ENCODE measurements around the gene TBC1D23.
A peak's percentile ranks its signal among the peaks of the same experiment; 100 is the strongest.
"Not testable (repeated sequence)": the region's sequence is repeated elsewhere in the genome, so short reads cannot be mapped to it uniquely, and the experiment has no call there.

The TBC1D23 gene

DNA sequence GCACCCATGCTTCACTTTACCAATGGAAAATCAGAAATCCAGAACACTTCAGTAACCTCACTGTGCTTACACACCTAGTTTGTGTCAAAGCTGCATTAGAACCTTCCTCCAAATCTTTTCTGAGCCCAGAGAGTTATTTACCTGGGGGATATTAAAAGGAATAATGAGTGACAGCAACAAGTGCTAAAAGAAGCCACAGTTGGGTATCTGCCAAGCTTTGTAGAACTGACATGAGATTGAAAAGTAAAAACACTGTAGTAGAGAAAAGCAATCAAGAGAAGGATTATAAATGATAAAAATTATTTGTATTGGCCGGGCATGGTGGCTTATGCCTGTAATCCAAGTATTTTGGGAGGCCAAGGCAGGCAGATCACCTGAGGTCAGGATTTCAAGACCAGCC, 8.8 kb upstream of the TBC1D23 start:
- ChIA-PET CTCF (interaction anchor here (0.9 kb wide), 1 partner anchor 183 kb away, joined by 3 read pairs; no protein-coding TSS in a partner anchor), POLR2A (no interaction called here)
- H3K4me3 ChIP-seq (ENCODE audit: low read depth, low read length) = no peak overlapping the region
- TF ChIP-seq, protein P1, sequence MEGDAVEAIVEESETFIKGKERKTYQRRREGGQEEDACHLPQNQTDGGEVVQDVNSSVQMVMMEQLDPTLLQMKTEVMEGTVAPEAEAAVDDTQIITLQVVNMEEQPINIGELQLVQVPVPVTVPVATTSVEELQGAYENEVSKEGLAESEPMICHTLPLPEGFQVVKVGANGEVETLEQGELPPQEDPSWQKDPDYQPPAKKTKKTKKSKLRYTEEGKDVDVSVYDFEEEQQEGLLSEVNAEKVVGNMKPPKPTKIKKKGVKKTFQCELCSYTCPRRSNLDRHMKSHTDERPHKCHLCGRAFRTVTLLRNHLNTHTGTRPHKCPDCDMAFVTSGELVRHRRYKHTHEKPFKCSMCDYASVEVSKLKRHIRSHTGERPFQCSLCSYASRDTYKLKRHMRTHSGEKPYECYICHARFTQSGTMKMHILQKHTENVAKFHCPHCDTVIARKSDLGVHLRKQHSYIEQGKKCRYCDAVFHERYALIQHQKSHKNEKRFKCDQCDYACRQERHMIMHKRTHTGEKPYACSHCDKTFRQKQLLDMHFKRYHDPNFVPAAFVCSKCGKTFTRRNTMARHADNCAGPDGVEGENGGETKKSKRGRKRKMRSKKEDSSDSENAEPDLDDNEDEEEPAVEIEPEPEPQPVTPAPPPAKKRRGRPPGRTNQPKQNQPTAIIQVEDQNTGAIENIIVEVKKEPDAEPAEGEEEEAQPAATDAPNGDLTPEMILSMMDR (IDR thresholded peaks at IDR 0.05; ENCODE audit: insufficient read depth, low read length, missing control alignments) = no peak
- DNase-seq (ENCODE audit: low read depth, low spot score) = no peak

DNA sequence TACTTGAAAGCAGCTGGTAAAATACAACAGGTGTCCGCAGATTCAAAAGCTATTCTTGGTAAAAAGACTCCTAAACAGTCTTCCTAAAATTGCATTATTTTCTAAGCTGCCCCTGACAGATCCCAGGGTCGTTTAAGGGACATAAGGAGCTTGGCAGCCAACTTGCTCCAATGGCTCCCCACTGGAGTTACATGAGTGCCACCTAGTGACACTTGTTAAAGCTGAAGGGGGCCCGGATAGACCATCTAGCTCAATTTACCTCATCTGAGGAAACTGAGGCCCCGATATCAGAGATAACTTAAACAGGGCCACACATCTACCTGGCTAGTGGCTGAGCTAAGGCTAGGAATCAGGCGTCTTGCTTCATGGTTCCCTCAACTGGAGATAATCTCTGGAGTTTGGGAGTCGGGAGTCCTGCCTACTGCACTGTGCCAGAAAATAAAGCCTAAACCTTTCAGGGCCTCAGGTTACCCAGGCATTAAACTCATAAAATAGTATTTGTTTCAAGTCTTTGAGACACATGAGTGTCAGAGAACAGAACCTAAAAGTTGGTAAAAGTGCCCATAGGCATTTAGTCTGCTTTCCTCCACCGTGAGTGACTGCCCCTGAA, 6.5 kb upstream of the TBC1D23 start:
- no peak overlapping the region for H3K4me3 ChIP-seq (ENCODE audit: low read depth, low read length)
- TF ChIP-seq, protein P1 (IDR thresholded peaks at IDR 0.05; ENCODE audit: insufficient read depth, low read length, missing control alignments) = peak; percentile 64
- ChIA-PET CTCF (interaction anchor here (0.7 to 4.0 kb wide), 46 partner anchors 9 to 446 kb away, joined by 3 to 94 read pairs (median 5); partner anchors contain the start of gene CMSS1), POLR2A (interaction anchor here (0.6 kb wide), 1 partner anchor 181 kb away, joined by 4 read pairs; no protein-coding TSS in a partner anchor)
- peak; percentile 44 for DNase-seq (ENCODE audit: low read depth, low spot score)

DNA sequence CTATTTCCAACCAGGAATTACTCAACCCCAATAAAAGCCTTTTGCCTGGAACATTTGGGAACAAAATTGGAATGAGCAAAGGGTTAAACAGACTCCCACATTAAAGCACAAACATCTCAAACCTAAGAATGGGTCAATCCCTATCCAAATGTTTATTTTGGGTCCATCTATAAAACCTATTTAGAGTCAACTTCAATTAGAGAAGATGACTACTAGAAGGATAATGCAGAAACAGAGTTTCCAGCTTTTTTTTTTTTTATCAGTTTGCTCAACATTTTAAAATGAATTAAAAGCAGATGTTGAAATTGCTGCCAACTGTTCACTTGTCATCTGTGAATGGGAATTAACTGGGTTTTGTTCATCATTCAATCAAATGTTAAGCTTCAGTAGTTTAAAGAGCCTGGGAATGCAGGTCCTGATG, 4.1 kb upstream of the TBC1D23 start:
- POLR2A ChIA-PET = interaction anchor here (0.6 to 1.1 kb wide), 3 partner anchors 117 to 311 kb away, joined by 3 read pairs; no protein-coding TSS in a partner anchor

DNA sequence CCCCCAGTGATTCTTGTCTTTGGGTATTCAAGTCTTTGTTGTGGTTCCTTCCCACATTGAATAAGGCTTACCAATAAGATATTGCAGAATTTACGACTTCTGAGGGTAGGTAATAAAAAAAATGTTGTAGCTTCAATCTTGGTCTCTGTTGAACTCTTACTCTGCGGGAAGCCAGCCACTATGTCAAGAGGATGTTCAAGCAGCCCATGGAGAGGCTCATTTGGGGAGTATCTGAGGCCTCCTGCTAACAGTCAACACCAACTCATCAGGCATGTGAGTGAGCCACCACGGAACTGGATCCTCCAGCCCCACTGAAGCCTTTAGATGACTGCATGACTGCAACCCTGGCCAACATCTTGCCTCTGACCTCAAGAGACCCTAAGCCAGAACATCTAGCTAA, 3.2 kb upstream of the TBC1D23 start:
- TF ChIP-seq, protein P1 (IDR thresholded peaks at IDR 0.05; ENCODE audit: insufficient read depth, low read length, missing control alignments) = no peak
- DNase-seq (ENCODE audit: low read depth, low spot score) = no peak
- POLR2A ChIA-PET = interaction anchor here (0.6 to 1.1 kb wide), 3 partner anchors 118 to 312 kb away, joined by 3 read pairs; no protein-coding TSS in a partner anchor
- CTCF ChIA-PET = interaction anchor here (0.7 to 4.0 kb wide), 9 partner anchors 9 to 427 kb away, joined by 4 to 94 read pairs (median 5); no protein-coding TSS in a partner anchor
- H3K4me3 ChIP-seq (ENCODE audit: low read depth, low read length) = no peak overlapping the region

More for the DNA sequence above, 4.1 kb upstream of the TBC1D23 start:
- DNase-seq (ENCODE audit: low read depth, low spot score) = no peak
- CTCF ChIA-PET = interaction anchor here (0.7 to 4.0 kb wide), 11 partner anchors 10 to 426 kb away, joined by 3 to 94 read pairs (median 5); no protein-coding TSS in a partner anchor
- TF ChIP-seq, protein P1 (IDR thresholded peaks at IDR 0.05; ENCODE audit: insufficient read depth, low read length, missing control alignments) = no peak
- H3K4me3 ChIP-seq (ENCODE audit: low read depth, low read length) = no peak overlapping the region

DNA sequence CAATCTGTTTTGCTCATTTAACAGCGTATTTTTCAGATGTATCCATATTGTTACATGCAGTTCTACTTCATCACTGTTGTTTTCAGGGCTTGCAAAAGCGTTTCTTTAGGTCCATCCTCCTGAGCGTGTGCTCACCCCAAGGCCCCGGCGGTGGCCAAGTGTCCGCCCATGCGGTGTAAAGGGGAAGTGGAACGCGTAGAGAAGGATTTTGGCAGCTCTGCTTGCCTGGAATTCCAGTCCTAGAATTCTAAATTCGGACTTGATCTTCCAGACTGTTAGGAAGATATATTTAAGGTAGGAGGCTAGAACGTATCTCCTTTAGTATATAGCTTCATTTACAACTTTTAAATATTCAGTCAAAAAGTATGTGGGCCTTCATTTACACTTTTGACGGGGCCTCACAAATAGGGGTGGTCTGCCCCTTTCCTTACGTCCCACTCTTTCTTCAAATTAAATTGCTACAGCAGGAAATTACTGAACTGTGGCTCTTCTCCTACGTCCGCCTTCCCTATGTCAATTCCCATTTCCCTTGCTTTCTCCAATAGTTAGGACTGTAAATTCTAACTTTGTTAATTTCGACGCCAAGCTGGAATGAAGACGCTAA, 609 bp upstream of the TBC1D23 start:
- ChIA-PET POLR2A (interaction anchor here (0.5 to 1.6 kb wide), 9 partner anchors 9 to 388 kb away, joined by 3 to 15 read pairs (median 3); no protein-coding TSS in a partner anchor), CTCF (interaction anchor here (0.8 to 2.1 kb wide), 8 partner anchors 16 to 452 kb away, joined by 3 to 12 read pairs (median 4); no protein-coding TSS in a partner anchor)
- TF ChIP-seq, protein P1 (IDR thresholded peaks at IDR 0.05; ENCODE audit: insufficient read depth, low read length, missing control alignments) = no peak
- H3K4me3 ChIP-seq (ENCODE audit: low read depth, low read length) = peak overlapping the region; percentile 40
- no peak for DNase-seq (ENCODE audit: low read depth, low spot score)

- TF ChIP-seq, protein P1 (IDR thresholded peaks at IDR 0.05; ENCODE audit: insufficient read depth, low read length, missing control alignments) = no peak
- DNase-seq (ENCODE audit: low read depth, low spot score) = no peak
- CTCF ChIA-PET = interaction anchor here (1.0 to 1.7 kb wide), 4 partner anchors 193 to 454 kb away, joined by 3 to 7 read pairs (median 4); no protein-coding TSS in a partner anchor
- POLR2A ChIA-PET = interaction anchor here (1.6 kb wide), 1 partner anchor 8 kb away, joined by 15 read pairs; no protein-coding TSS in a partner anchor
- H3K4me3 ChIP-seq (ENCODE audit: low read depth, low read length) = peak overlapping the region; percentile 97
Measured at GRCh38 chr3:100261485-100261903, 702 bp downstream of the TBC1D23 start.

DNA sequence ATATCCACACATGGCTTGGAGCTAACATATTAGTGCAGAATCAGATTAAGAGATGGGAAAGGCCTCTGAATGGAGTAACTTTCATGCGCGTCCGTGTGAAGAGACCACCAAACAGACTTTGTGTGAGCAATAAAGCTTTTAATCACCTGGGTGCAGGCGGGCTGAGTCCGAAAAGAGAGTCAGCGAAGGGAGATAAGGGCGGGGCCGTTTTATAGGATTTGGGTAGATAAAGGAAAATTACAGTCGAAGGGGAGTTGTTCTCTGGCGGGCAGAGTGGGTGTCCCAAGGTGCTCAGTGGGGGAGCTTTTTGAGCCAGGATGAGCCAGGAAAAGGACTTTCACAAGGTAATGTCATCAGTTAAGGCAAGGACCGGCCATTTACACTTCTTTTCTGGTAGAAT, 2.1 kb downstream of the TBC1D23 start:
- not testable (repeated sequence) for DNase-seq (ENCODE audit: low read depth, low spot score); H3K4me3 ChIP-seq (ENCODE audit: low read depth, low read length)
- POLR2A ChIA-PET = interaction anchor here (0.5 to 0.7 kb wide), 3 partner anchors 200 to 430 kb away, joined by 3 to 5 read pairs (median 4); no protein-coding TSS in a partner anchor
- CTCF ChIA-PET = interaction anchor here (1.1 kb wide), 1 partner anchor 419 kb away, joined by 3 read pairs; no protein-coding TSS in a partner anchor

Data from AG04449 (cell line).